Hepatocyte (in vitro differentiated cells): ENCODE data around the gene BTN1A1.
A peak's percentile ranks its signal among the peaks of the same experiment; 100 is the strongest.

ENCODE experiments used
- EZH2 ChIP-seq: fragments of 200-600 bp; sonication (generic); IDR thresholded peaks from 2 replicates; pipeline ENCODE4 v1.6.1; 2016; ENCODE audit warnings: antibody characterized with exemption, mild to moderate bottlenecking, borderline replicate concordance
- EZH2phosphoT487 ChIP-seq: fragments of 200-600 bp; sonication (generic); IDR thresholded peaks from one replicate; pipeline ENCODE4 v1.6.1; 2018; ENCODE audit warnings: antibody characterized with exemption, mild to moderate bottlenecking, low read depth, moderate library complexity; ENCODE audit not compliant: unreplicated experiment, severe bottlenecking
- TF ChIP-seq, protein P1 (sequence below): fragments of 200-600 bp; sonication (generic); IDR thresholded peaks from 2 replicates; pipeline ENCODE4 v1.5.1; 2016; ENCODE audit warnings: antibody characterized with exemption, mild to moderate bottlenecking; ENCODE audit not compliant: poor library complexity

DNA sequence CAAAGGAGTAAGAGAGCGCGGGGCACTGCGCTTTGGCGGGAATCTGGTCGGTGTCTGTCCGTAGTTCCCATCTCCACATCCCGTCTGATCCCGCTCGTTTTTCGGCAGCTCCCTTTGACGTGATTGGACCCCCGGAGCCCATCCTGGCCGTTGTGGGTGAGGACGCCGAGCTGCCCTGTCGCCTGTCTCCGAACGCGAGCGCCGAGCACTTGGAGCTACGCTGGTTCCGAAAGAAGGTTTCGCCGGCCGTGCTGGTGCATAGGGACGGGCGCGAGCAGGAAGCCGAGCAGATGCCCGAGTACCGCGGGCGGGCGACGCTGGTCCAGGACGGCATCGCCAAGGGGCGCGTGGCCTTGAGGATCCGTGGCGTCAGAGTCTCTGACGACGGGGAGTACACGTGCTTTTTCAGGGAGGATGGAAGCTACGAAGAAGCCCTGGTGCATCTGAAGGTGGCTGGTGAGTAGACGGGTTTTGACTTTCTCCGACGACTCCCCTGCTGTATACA is 1.4 kb downstream of the BTN1A1 start:
- TF ChIP-seq, protein P1, sequence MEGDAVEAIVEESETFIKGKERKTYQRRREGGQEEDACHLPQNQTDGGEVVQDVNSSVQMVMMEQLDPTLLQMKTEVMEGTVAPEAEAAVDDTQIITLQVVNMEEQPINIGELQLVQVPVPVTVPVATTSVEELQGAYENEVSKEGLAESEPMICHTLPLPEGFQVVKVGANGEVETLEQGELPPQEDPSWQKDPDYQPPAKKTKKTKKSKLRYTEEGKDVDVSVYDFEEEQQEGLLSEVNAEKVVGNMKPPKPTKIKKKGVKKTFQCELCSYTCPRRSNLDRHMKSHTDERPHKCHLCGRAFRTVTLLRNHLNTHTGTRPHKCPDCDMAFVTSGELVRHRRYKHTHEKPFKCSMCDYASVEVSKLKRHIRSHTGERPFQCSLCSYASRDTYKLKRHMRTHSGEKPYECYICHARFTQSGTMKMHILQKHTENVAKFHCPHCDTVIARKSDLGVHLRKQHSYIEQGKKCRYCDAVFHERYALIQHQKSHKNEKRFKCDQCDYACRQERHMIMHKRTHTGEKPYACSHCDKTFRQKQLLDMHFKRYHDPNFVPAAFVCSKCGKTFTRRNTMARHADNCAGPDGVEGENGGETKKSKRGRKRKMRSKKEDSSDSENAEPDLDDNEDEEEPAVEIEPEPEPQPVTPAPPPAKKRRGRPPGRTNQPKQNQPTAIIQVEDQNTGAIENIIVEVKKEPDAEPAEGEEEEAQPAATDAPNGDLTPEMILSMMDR, result no peak
- TF ChIP-seq EZH2phosphoT487, result no peak
- peak; percentile 43 for TF ChIP-seq EZH2
